Neuronal stem cell (in vitro differentiated cells): ENCODE results near the gene NXNL2.
A peak's percentile ranks its signal among the peaks of the same experiment; 100 is the strongest.

Experiments used
- DNase-seq: peaks from one replicate; pipeline ENCODE4 v3.0.0-alpha.2; 2013; ENCODE audit warnings: low spot score
- H2AFZ ChIP-seq: one replicate; pipeline ENCODE4 v1.6.1; 2013; ENCODE audit warnings: mild to moderate bottlenecking, low read length, inconsistent platforms
- H2AK5ac ChIP-seq: 2 replicates; pipeline ENCODE4 v1.6.1; 2013; ENCODE audit warnings: low read depth, mild to moderate bottlenecking, inconsistent platforms, low read length, moderate library complexity, mixed read lengths
- H2BK120ac ChIP-seq: 2 replicates; pipeline ENCODE4 v1.6.1; 2013; ENCODE audit warnings: low read depth, mild to moderate bottlenecking, inconsistent platforms, low read length, moderate library complexity, mixed read lengths
- H2BK12ac ChIP-seq: one replicate; pipeline ENCODE4 v1.6.1; 2013; ENCODE audit warnings: low read length, inconsistent platforms
- H2BK15ac ChIP-seq: 2 replicates; pipeline ENCODE4 v1.6.1; 2013; ENCODE audit warnings: mild to moderate bottlenecking, low read length, inconsistent platforms, mixed read lengths
- H2BK5ac ChIP-seq: one replicate; pipeline ENCODE4 v1.6.1; 2013; ENCODE audit warnings: inconsistent platforms, mild to moderate bottlenecking, low read length, moderate library complexity
- H3K14ac ChIP-seq: one replicate; pipeline ENCODE4 v1.6.1; 2013; ENCODE audit warnings: low read length, inconsistent platforms
- H3K18ac ChIP-seq: 2 replicates; pipeline ENCODE4 v1.6.1; 2013; ENCODE audit warnings: low read length, inconsistent platforms
- H3K23ac ChIP-seq: 2 replicates; pipeline ENCODE4 v1.6.1; 2013; ENCODE audit warnings: low read depth, mild to moderate bottlenecking, mixed read lengths, low read length, inconsistent platforms; ENCODE audit not compliant: poor library complexity
- H3K27ac ChIP-seq: replicated peaks from 3 replicates; pipeline ENCODE4 v1.5.1; 2013; ENCODE audit warnings: low read length, inconsistent platforms
- H3K27me3 ChIP-seq, 3 experiments: 2 replicates each; pipeline ENCODE4 v1.6.1; 2013; ENCODE audit warnings: low read length in 3 of 3, mild to moderate bottlenecking in 2 of 3, inconsistent platforms in 1 of 3, low read depth in 1 of 3, mixed read lengths in 1 of 3, moderate library complexity in 1 of 3; ENCODE audit not compliant: control insufficient read depth in 3 of 3, insufficient read depth in 3 of 3
- H3K36me3 ChIP-seq, 2 donors: replicated peaks in 1 of 2; 2 replicates each; pipeline ENCODE4 v1.6.1; 2013; ENCODE audit warnings: low read length in 2 of 2; ENCODE audit not compliant: control insufficient read depth in 2 of 2, insufficient read depth in 2 of 2
- H3K4ac ChIP-seq: 2 replicates; pipeline ENCODE4 v1.6.1; 2013; ENCODE audit warnings: inconsistent platforms, mild to moderate bottlenecking, low read length, moderate library complexity
- H3K4me1 ChIP-seq, 2 donors: 1 replicate in 1 of 2; 2 replicates in 1 of 2; pipeline ENCODE4 v1.6.1; 2013; ENCODE audit warnings: low read length in 2 of 2, low read depth in 1 of 2; ENCODE audit not compliant: control insufficient read depth in 2 of 2, insufficient read depth in 1 of 2
- H3K4me2 ChIP-seq: one replicate; pipeline ENCODE4 v1.6.1; 2013; ENCODE audit warnings: mild to moderate bottlenecking, low read length, inconsistent platforms; ENCODE audit not compliant: insufficient read depth, poor library complexity, severe bottlenecking
- H3K4me3 ChIP-seq, 2 donors: 2 replicates each; pipeline ENCODE4 v1.5.1; 2013; ENCODE audit warnings: low read length in 2 of 2, mild to moderate bottlenecking in 2 of 2, inconsistent platforms in 1 of 2, moderate library complexity in 1 of 2
- H3K79me1 ChIP-seq: one replicate; pipeline ENCODE4 v1.6.1; 2013; ENCODE audit warnings: low read depth, mild to moderate bottlenecking, inconsistent platforms, low read length, moderate library complexity
- H3K9ac ChIP-seq: one replicate; pipeline ENCODE4 v1.6.1; 2013; ENCODE audit warnings: mild to moderate bottlenecking, low read depth, low read length, inconsistent platforms; ENCODE audit not compliant: poor library complexity
- H3K9me3 ChIP-seq, 2 donors: replicated peaks in 1 of 2; 2 replicates each; pipeline versions ENCODE3 to v1.6.1; 2013; ENCODE audit warnings: low read length in 2 of 2, mild to moderate bottlenecking in 2 of 2, inconsistent platforms in 1 of 2, low read depth in 1 of 2, mixed read lengths in 1 of 2, moderate library complexity in 1 of 2; ENCODE audit not compliant: control insufficient read depth in 2 of 2, insufficient read depth in 1 of 2
- H4K8ac ChIP-seq: one replicate; pipeline ENCODE4 v1.6.1; 2013; ENCODE audit warnings: low read depth, mild to moderate bottlenecking, inconsistent platforms, low read length, moderate library complexity
- H4K91ac ChIP-seq: one replicate; pipeline ENCODE4 v1.6.1; 2013; ENCODE audit warnings: low read length, low read depth, mild to moderate bottlenecking, inconsistent platforms; ENCODE audit not compliant: poor library complexity
- WGBS, 2 donors: extraction: QIAGEN DNeasy Blood & Tissue Kit; methylation state at CpG; one replicate each; pipeline ENCODE4 v1.1.7; 2013; ENCODE audit warnings: missing lambda C conversion rate in 2 of 2, mixed read lengths in 1 of 2; ENCODE audit not compliant: insufficient read length in 2 of 2, insufficient replicate concordance in 1 of 2; ENCODE audit errors: extremely low coverage in 2 of 2; 5-methylcytosine and 5-hydroxymethylcytosine counted together

The NXNL2 gene

DNA sequence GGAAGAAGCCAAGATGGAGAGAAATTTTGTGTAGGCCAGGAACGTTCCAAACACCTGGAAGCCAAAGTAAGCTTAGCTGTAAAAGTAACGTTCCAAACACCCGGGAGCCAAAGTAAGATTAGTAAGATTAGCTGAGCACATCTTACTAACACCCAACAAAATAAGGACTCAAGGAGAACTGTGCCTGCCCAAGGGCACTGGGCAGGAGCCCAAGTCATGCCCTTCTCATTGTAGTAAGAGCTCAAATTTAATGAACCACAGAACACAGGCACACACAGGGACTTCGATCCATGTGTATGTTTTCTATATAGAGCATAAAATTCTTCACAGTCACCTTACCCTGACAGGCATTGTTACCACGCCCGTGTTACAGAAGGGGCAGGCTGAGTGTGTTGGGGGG lies 36.1 kb upstream of the NXNL2 start:
- Histone ChIP-seq H2BK15ac (no peak overlapping the region), H3K9ac (no peak overlapping the region), H3K9me3 (no peaks in the 10 kb centered on the region), H2BK5ac (no peak overlapping the region), H3K79me1 (no peaks in the 10 kb centered on the region), H3K36me3 (no peaks in the 10 kb centered on the region), H2AK5ac (no peak overlapping the region), H2BK12ac (no peak overlapping the region), H3K23ac (no peak overlapping the region), H3K4me3 (no peak overlapping the region), H3K4ac (no peak overlapping the region), H4K91ac (no peak overlapping the region), H3K14ac (no peak overlapping the region), H4K8ac (no peak overlapping the region), H3K4me1 (peaks cover 5 to 7% of the 10 kb centered on the region in 2 donors), H3K4me2 (no peak overlapping the region), H3K27ac (no peak overlapping the region), H2BK120ac (no peak overlapping the region), H3K27me3 (no peaks in the 10 kb centered on the region), H3K18ac (no peak overlapping the region), H2AFZ (no peak overlapping the region)
- no CpG with 5 or more reads among the region's 6 CpGs for WGBS, 2 donors
- no peak for DNase-seq

GRCh38 chr9:88501086-88501485 lies 33.9 kb upstream of the NXNL2 start:
- H3K79me1 ChIP-seq, result no peaks in the 10 kb centered on the region
- H3K36me3 ChIP-seq, result no peaks in the 10 kb centered on the region
- no peak overlapping the region for H4K91ac ChIP-seq
- no peaks in the 10 kb centered on the region for H3K27me3 ChIP-seq
- H3K14ac ChIP-seq, result no peak overlapping the region
- no peak overlapping the region for H2AFZ ChIP-seq
- no peak overlapping the region for H3K4ac ChIP-seq
- H3K18ac ChIP-seq, result no peak overlapping the region
- no peak overlapping the region for H2BK120ac ChIP-seq
- no peak overlapping the region for H4K8ac ChIP-seq
- no CpG with 5 or more reads among the region's 5 CpGs for WGBS, 2 donors
- no peak overlapping the region for H3K23ac ChIP-seq
- H3K4me1 ChIP-seq, result peaks cover 0 to 7% of the 10 kb centered on the region in 2 donors
- no peak overlapping the region for H2BK5ac ChIP-seq
- no peak overlapping the region for H3K27ac ChIP-seq
- no peak overlapping the region for H3K9ac ChIP-seq
- no peak overlapping the region for H2AK5ac ChIP-seq
- peaks cover 0 to 6% of the 10 kb centered on the region in 2 donors for H3K9me3 ChIP-seq
- H3K4me3 ChIP-seq, result no peak overlapping the region
- H2BK15ac ChIP-seq, result no peak overlapping the region
- H2BK12ac ChIP-seq, result no peak overlapping the region
- no peak for DNase-seq
- no peak overlapping the region for H3K4me2 ChIP-seq

- Histone ChIP-seq H3K18ac (peak overlapping the region; percentile 62), H3K4me1 (peaks cover 0 to 7% of the 10 kb centered on the region in 2 donors), H3K4ac (no peak overlapping the region), H4K91ac (no peak overlapping the region), H3K4me2 (no peak overlapping the region), H3K9ac (peak overlapping the region; percentile 34), H3K79me1 (no peaks in the 10 kb centered on the region), H3K9me3 (peaks cover 0 to 6% of the 10 kb centered on the region in 2 donors), H3K27ac (no peak overlapping the region), H3K23ac (no peak overlapping the region), H2BK15ac (no peak overlapping the region), H2BK12ac (no peak overlapping the region), H2AFZ (peak overlapping the region; percentile 59), H3K14ac (no peak overlapping the region), H4K8ac (no peak overlapping the region), H3K36me3 (no peaks in the 10 kb centered on the region), H3K4me3 (peak overlapping the region in 1 of 2 donors; percentile 36), H2AK5ac (peak overlapping the region; percentile 27), H2BK120ac (no peak overlapping the region), H2BK5ac (no peak overlapping the region), H3K27me3 (no peaks in the 10 kb centered on the region)
- no CpG with 5 or more reads among the region's 12 CpGs for WGBS, 2 donors
- DNase-seq, result no peak
Measured at GRCh38 chr9:88502552-88503034, 32.4 kb upstream of the NXNL2 start.

DNA sequence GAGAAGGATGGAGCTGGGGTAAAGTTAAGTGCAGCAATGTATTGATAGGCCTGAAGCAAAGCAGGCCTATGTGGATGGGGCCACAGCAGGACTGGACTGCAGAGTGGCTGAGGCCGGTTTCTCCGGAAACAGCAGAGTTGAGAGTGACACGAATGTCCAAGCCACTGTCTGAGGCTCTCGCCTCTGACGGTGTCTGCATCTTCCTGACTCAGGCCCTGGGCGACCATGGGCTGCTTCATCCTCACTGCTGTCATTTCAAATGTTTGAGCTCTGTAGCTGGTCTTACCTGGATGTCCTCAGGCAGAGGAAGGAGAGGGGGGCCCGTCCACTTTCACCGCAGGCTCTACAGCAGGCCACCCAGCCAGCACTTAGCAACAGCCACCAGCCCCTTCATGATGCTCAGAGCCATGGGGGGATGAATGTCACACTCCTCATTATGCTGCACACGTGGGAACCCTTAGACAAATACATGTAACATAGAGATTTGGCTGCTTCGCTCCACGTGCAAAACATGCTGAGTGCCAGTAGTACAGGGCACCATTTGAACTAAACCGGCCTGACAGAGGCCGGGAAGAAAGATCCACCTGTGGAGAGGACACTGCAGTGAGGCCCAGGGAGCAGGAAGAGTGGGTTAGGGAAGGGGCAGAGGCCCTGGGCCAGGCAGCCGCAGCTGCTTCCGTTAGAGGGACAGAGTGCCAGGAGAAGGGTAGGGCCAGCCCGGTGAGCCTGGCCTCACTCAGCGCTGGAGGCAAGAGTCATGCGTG lies 31.7 kb upstream of the NXNL2 start:
- no peak overlapping the region for H3K27ac ChIP-seq

More for the DNA sequence above, 31.7 kb upstream of the NXNL2 start:
- Histone ChIP-seq H3K27me3 (no peaks in the 10 kb centered on the region), H3K4me1 (peaks cover 0 to 7% of the 10 kb centered on the region in 2 donors), H3K4ac (no peak overlapping the region), H4K91ac (peak overlapping the region; percentile 3), H2BK12ac (no peak overlapping the region), H3K4me2 (no peak overlapping the region), H3K36me3 (no peaks in the 10 kb centered on the region), H3K23ac (no peak overlapping the region), H3K9ac (no peak overlapping the region), H2AK5ac (peak overlapping the region; percentile 4), H2AFZ (peak overlapping the region; percentile 59), H2BK15ac (no peak overlapping the region), H3K18ac (no peak overlapping the region), H2BK120ac (no peak overlapping the region), H4K8ac (no peak overlapping the region), H3K4me3 (peak overlapping the region in 1 of 2 donors; percentile 48), H3K9me3 (peaks cover 0 to 6% of the 10 kb centered on the region in 2 donors), H2BK5ac (no peak overlapping the region), H3K14ac (no peak overlapping the region), H3K79me1 (no peaks in the 10 kb centered on the region)
- no peak for DNase-seq
- WGBS, 2 donors, result no CpG with 5 or more reads among the region's 18 CpGs
